Nephron (organoid): ENCODE measurements around the gene ITGA1.

ENCODE experiments used
- H3K27ac Mint-ChIP-seq, 3 experiments: 2 replicates each; pipeline ENCODE4 v1.8.0; 2020; ENCODE audit warnings: mixed read lengths in 3 of 3, mild to moderate bottlenecking in 2 of 3, moderate library complexity in 1 of 3
- H3K27me3 Mint-ChIP-seq: 2 replicates; pipeline ENCODE4 v1.8.0; 2021; ENCODE audit warnings: low read depth, mild to moderate bottlenecking, moderate library complexity, mixed read lengths
- H3K36me3 Mint-ChIP-seq: 2 replicates; pipeline ENCODE4 v1.8.0; 2020; ENCODE audit warnings: low read depth, mixed read lengths
- H3K4me1 Mint-ChIP-seq: 2 replicates; pipeline ENCODE4 v1.8.0; 2020; ENCODE audit warnings: mixed read lengths
- H3K4me3 Mint-ChIP-seq, 3 experiments: 2 replicates each; pipeline ENCODE4 v1.8.0; 2020; ENCODE audit warnings: mild to moderate bottlenecking in 3 of 3, mixed read lengths in 3 of 3, moderate library complexity in 2 of 3
- H3K9me3 Mint-ChIP-seq: 2 replicates; pipeline ENCODE4 v1.8.0; 2020; ENCODE audit warnings: mixed read lengths
- CTCF ChIP-seq, 3 experiments: fragments of 200-600 bp; sonication (generic); IDR thresholded peaks; one replicate each; pipeline ENCODE4 v1.5.0; 2021; ENCODE audit warnings: antibody characterized with exemption in 3 of 3; ENCODE audit not compliant: unreplicated experiment in 3 of 3

ITGA1 gene

GRCh38 chr5:52920929-52921328 is 133.2 kb downstream of the ITGA1 start:
- H3K4me1 Mint-ChIP-seq: peaks cover 12% of the 10 kb centered on the region
- H3K4me3 Mint-ChIP-seq: no peak overlapping the region
- no peak overlapping the region for H3K27ac Mint-ChIP-seq
- TF ChIP-seq CTCF (IDR thresholded peaks at IDR 0.05; ENCODE audit: unreplicated experiment in 3 of 3): no peak
- no peaks in the 10 kb centered on the region for H3K9me3 Mint-ChIP-seq
- peaks cover 10% of the 10 kb centered on the region for H3K36me3 Mint-ChIP-seq
- no peaks in the 10 kb centered on the region for H3K27me3 Mint-ChIP-seq

- no peak for TF ChIP-seq CTCF (IDR thresholded peaks at IDR 0.05; ENCODE audit: unreplicated experiment in 3 of 3)
- no peaks in the 10 kb centered on the region for H3K27me3 Mint-ChIP-seq
- H3K27ac Mint-ChIP-seq: no peak overlapping the region
- H3K4me3 Mint-ChIP-seq: no peak overlapping the region
- H3K36me3 Mint-ChIP-seq: peaks cover 12% of the 10 kb centered on the region
- H3K4me1 Mint-ChIP-seq: peaks cover 12% of the 10 kb centered on the region
- H3K9me3 Mint-ChIP-seq: no peaks in the 10 kb centered on the region
Observed at GRCh38 chr5:52922384-52922783, 134.7 kb downstream of the ITGA1 start.

GRCh38 chr5:52924456-52924855 is 136.7 kb downstream of the ITGA1 start:
- no peaks in the 10 kb centered on the region for H3K27me3 Mint-ChIP-seq
- H3K9me3 Mint-ChIP-seq: no peaks in the 10 kb centered on the region
- TF ChIP-seq CTCF (IDR thresholded peaks at IDR 0.05; ENCODE audit: unreplicated experiment in 3 of 3): no peak
- H3K27ac Mint-ChIP-seq: peak overlapping the region in 1 of 3 experiments; percentile 28
- no peak overlapping the region for H3K4me3 Mint-ChIP-seq
- peaks cover 8% of the 10 kb centered on the region for H3K4me1 Mint-ChIP-seq
- peaks cover 15% of the 10 kb centered on the region for H3K36me3 Mint-ChIP-seq

- peaks cover 15% of the 10 kb centered on the region for H3K36me3 Mint-ChIP-seq
- H3K4me3 Mint-ChIP-seq: no peak overlapping the region
- peaks cover 8% of the 10 kb centered on the region for H3K4me1 Mint-ChIP-seq
- no peak for TF ChIP-seq CTCF (IDR thresholded peaks at IDR 0.05; ENCODE audit: unreplicated experiment in 3 of 3)
- no peak overlapping the region for H3K27ac Mint-ChIP-seq
- H3K9me3 Mint-ChIP-seq: no peaks in the 10 kb centered on the region
- no peaks in the 10 kb centered on the region for H3K27me3 Mint-ChIP-seq
Observed at GRCh38 chr5:52925001-52925400, 137.3 kb downstream of the ITGA1 start.

- Mint-ChIP-seq H3K4me3 (no peak overlapping the region), H3K27me3 (no peaks in the 10 kb centered on the region), H3K36me3 (peaks cover 15% of the 10 kb centered on the region), H3K9me3 (no peaks in the 10 kb centered on the region), H3K27ac (no peak overlapping the region), H3K4me1 (no peaks in the 10 kb centered on the region)
- no peak for TF ChIP-seq CTCF (IDR thresholded peaks at IDR 0.05; ENCODE audit: unreplicated experiment in 3 of 3)
Observed at GRCh38 chr5:52928689-52929088, 141.0 kb downstream of the ITGA1 start.

- Mint-ChIP-seq H3K27me3 (no peaks in the 10 kb centered on the region), H3K4me1 (no peaks in the 10 kb centered on the region), H3K9me3 (no peaks in the 10 kb centered on the region), H3K36me3 (peaks cover 19% of the 10 kb centered on the region), H3K4me3 (no peak overlapping the region), H3K27ac (no peak overlapping the region)
- TF ChIP-seq CTCF (IDR thresholded peaks at IDR 0.05; ENCODE audit: unreplicated experiment in 3 of 3): no peak
Observed at GRCh38 chr5:52938226-52938625, 150.5 kb downstream of the ITGA1 start.
